ENCODE measurements around the gene ZBED5. TPM values are rescaled to one million over a fixed set of nuclear protein-coding genes. Genes with fewer than 3 reads are reported as not detected.
"Not testable (repeated sequence)": the region's sequence is repeated elsewhere in the genome, so short reads cannot be mapped to it uniquely, and the experiment has no call there.

Gene ZBED5
- total RNA-seq, 2 experiments from 2014 or later: 71.1 to 72.0 TPM

GRCh38 chr11:10828402-10828801 is 29.5 kb downstream of the ZBED5 start:
- ChIA-PET POLR2A (interaction anchor here (1.2 kb wide), 1 partner anchor 20 kb away, joined by 5 read pairs; the partner anchor contains the start of gene EIF4G2), CTCF (no interaction called here)
- Mint-ChIP-seq H3K4me1 (ENCODE audit: low read depth) (peaks cover 7% of the 10 kb centered on the region), H3K4me3 (no peak overlapping the region), H3K27me3 (no peaks in the 10 kb centered on the region), H3K36me3 (ENCODE audit: low read depth) (peaks cover 6% of the 10 kb centered on the region), H3K9me3 (no peaks in the 10 kb centered on the region), H3K27ac (no peak overlapping the region)
- TF ChIP-seq CTCF (IDR thresholded peaks at IDR 0.05): no peak
- no peaks in the 10 kb centered on the region for H3K9me3 ChIP-seq (ENCODE audit: control insufficient read depth in 1 of 2, insufficient read depth in 1 of 2, low read length in 2 of 2)
- intact Hi-C loops (cut with DNase I, micrococcal nuclease): no loop called here
- no peak overlapping the region for H3K27ac ChIP-seq (ENCODE audit: low read depth in 1 of 2, low read length in 2 of 2)
- H3K4me1 ChIP-seq (ENCODE audit: insufficient read depth, low read length): no peaks in the 10 kb centered on the region
- no peak for ATAC-seq (ENCODE audit: poor library complexity)
- H3K4me3 ChIP-seq (ENCODE audit: low read length): no peak overlapping the region
- DNase-seq: no peak
- no peaks in the 10 kb centered on the region for H3K27me3 ChIP-seq (ENCODE audit: control insufficient read depth in 1 of 2, insufficient read depth in 2 of 2, low read length in 2 of 2)
- H3K36me3 ChIP-seq (ENCODE audit: insufficient read depth, low read length): peaks cover 3% of the 10 kb centered on the region

- H3K4me1 Mint-ChIP-seq (ENCODE audit: low read depth): peaks cover 7% of the 10 kb centered on the region
- peaks cover 11% of the 10 kb centered on the region for H3K36me3 Mint-ChIP-seq (ENCODE audit: low read depth)
- ChIA-PET POLR2A (interaction anchor here (0.6 to 1.3 kb wide), 3 partner anchors 16 to 72 kb away, joined by 3 to 17 read pairs (median 3); partner anchors contain the start of genes EIF4G2 and ZBED5), CTCF (no interaction called here)
- H3K4me3 Mint-ChIP-seq: no peak overlapping the region
- TF ChIP-seq CTCF (IDR thresholded peaks at IDR 0.05): no peak
- intact Hi-C loops (cut with DNase I, micrococcal nuclease): no loop called here
- ATAC-seq (ENCODE audit: poor library complexity) (no peak), DNase-seq (no peak)
- H3K27ac ChIP-seq (ENCODE audit: low read depth in 1 of 2, low read length in 2 of 2): no peak overlapping the region
- no peaks in the 10 kb centered on the region for H3K9me3 Mint-ChIP-seq
- no peaks in the 10 kb centered on the region for H3K9me3 ChIP-seq (ENCODE audit: control insufficient read depth in 1 of 2, insufficient read depth in 1 of 2, low read length in 2 of 2)
- no peaks in the 10 kb centered on the region for H3K4me1 ChIP-seq (ENCODE audit: insufficient read depth, low read length)
- no peak overlapping the region for H3K27ac Mint-ChIP-seq
- no peaks in the 10 kb centered on the region for H3K27me3 ChIP-seq (ENCODE audit: control insufficient read depth in 1 of 2, insufficient read depth in 2 of 2, low read length in 2 of 2)
- H3K36me3 ChIP-seq (ENCODE audit: insufficient read depth, low read length): peaks cover 3% of the 10 kb centered on the region
- no peak overlapping the region for H3K4me3 ChIP-seq (ENCODE audit: low read length)
- no peaks in the 10 kb centered on the region for H3K27me3 Mint-ChIP-seq
Measured at GRCh38 chr11:10824888-10825287, 33.0 kb downstream of the ZBED5 start.

GRCh38 chr11:10823152-10823579 is 34.7 kb downstream of the ZBED5 start:
- Mint-ChIP-seq H3K36me3 (ENCODE audit: low read depth) (peaks cover 11% of the 10 kb centered on the region), H3K4me3 (no peak overlapping the region), H3K9me3 (no peaks in the 10 kb centered on the region), H3K4me1 (ENCODE audit: low read depth) (peaks cover 7% of the 10 kb centered on the region), H3K27ac (no peak overlapping the region), H3K27me3 (no peaks in the 10 kb centered on the region)
- POLR2A ChIA-PET: no interaction called here
- intact Hi-C loops (cut with DNase I, micrococcal nuclease): no loop called here
- CTCF ChIA-PET: no interaction called here
- no peak overlapping the region for H3K4me3 ChIP-seq (ENCODE audit: low read length)
- ATAC-seq (ENCODE audit: poor library complexity) (no peak), DNase-seq (no peak)
- no peaks in the 10 kb centered on the region for H3K27me3 ChIP-seq (ENCODE audit: control insufficient read depth in 1 of 2, insufficient read depth in 2 of 2, low read length in 2 of 2)
- no peak overlapping the region for H3K27ac ChIP-seq (ENCODE audit: low read depth in 1 of 2, low read length in 2 of 2)
- no peaks in the 10 kb centered on the region for H3K9me3 ChIP-seq (ENCODE audit: control insufficient read depth in 1 of 2, insufficient read depth in 1 of 2, low read length in 2 of 2)
- no peak for TF ChIP-seq CTCF (IDR thresholded peaks at IDR 0.05)
- no peaks in the 10 kb centered on the region for H3K4me1 ChIP-seq (ENCODE audit: insufficient read depth, low read length)
- peaks cover 3% of the 10 kb centered on the region for H3K36me3 ChIP-seq (ENCODE audit: insufficient read depth, low read length)

GRCh38 chr11:10822491-10822890 is 35.4 kb downstream of the ZBED5 start:
- intact Hi-C loops (cut with DNase I, micrococcal nuclease); H3K9me3 ChIP-seq (ENCODE audit: control insufficient read depth in 1 of 2, insufficient read depth in 1 of 2, low read length in 2 of 2); H3K9me3 Mint-ChIP-seq; H3K4me3 ChIP-seq (ENCODE audit: low read length); H3K4me1 Mint-ChIP-seq (ENCODE audit: low read depth); H3K4me1 ChIP-seq (ENCODE audit: insufficient read depth, low read length); H3K36me3 ChIP-seq (ENCODE audit: insufficient read depth, low read length); H3K27ac ChIP-seq (ENCODE audit: low read depth in 1 of 2, low read length in 2 of 2); H3K27me3 ChIP-seq (ENCODE audit: control insufficient read depth in 1 of 2, insufficient read depth in 2 of 2, low read length in 2 of 2); ATAC-seq (ENCODE audit: poor library complexity); DNase-seq; POLR2A ChIA-PET; H3K4me3 Mint-ChIP-seq; H3K27ac Mint-ChIP-seq; H3K27me3 Mint-ChIP-seq: not testable (repeated sequence)
- peaks cover 11% of the 10 kb centered on the region for H3K36me3 Mint-ChIP-seq (ENCODE audit: low read depth)
- CTCF ChIA-PET: interaction anchor here (0.6 kb wide), 1 partner anchor 14 kb away, joined by 3 read pairs; no protein-coding TSS in a partner anchor

Measured in CD4-positive, alpha-beta T cell (primary cell).